Coronary artery (tissue), 2 donors: ENCODE data around the gene FEV.
A peak's percentile ranks its signal among the peaks of the same experiment; 100 is the strongest.

Experiments
- DNase-seq: peaks from one replicate; pipeline ENCODE4 v3.0.0-alpha.2; 2017; ENCODE audit warnings: low spot score
- H3K27ac ChIP-seq, 2 donors: fragments of 200-600 bp; sonication (generic); one replicate each; pipeline ENCODE4 v1.5.1; 2016 to 2019
- H3K4me3 ChIP-seq: fragments of 200-600 bp; sonication (generic); 2 replicates; pipeline ENCODE4 v1.5.1; 2016; ENCODE audit warnings: mild to moderate bottlenecking, moderate library complexity
- CTCF ChIP-seq: fragments of 200-600 bp; sonication (generic); IDR thresholded peaks from one replicate; pipeline ENCODE4 v1.5.1; 2019; ENCODE audit warnings: antibody characterized with exemption

Gene FEV

DNA sequence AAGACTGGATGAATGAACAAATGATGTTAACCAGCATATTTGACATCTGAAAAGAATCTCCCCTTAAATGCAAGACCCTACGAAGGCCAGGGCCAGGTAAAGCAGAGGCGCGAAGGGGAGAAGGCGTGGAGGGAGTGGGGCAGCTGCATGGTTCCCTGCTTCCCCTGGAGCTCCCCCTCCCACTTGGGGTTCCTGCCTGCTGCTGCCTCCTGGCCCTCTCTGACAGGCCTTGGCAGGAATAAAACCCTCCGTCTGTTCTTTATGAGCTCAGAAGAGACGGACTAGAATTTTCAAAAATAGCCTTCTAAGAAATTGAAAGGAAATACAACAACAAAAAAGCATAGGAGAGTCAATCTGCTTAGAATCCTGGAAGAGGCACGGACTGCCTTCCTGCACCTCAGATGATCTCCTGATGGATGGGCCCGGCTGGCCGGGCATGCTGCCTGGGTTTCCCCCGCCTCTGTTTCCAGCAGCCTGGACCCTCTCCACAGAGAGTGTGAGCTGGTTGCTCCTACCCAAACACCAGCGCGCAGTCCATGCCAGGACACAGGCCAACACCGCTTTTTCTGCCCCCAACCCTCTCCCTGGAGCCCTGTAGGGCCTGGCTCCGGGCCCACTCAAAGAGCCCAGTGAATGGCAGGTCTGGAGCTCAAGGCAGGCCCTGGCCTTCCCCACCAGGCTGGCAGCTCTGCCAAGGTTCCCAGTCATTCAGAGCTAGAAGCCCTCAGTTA is 32.4 kb upstream of the FEV start:
- TF ChIP-seq CTCF: no peak
- no peak overlapping the region for H3K27ac ChIP-seq
- no peak overlapping the region for H3K4me3 ChIP-seq
- DNase-seq: no peak

DNA sequence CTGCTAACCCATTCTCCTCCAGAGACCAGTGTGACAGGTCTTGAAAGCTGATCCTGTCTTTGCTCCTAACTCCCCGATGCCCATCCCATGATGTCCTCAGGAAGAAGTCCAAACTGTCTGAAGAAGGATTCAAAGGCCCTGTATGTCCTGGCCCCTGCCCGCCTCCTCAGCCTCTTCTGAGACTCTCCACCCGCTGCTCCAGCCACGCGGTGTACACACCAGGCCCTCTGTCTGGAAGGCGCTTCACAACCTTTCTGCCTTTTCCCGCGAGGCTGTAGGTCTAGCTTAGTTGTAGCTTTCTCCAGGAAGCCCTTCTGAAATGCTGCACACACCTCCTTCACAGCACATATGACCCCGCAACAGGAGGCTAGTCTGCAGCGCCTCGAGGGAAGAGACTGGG is 31.7 kb upstream of the FEV start:
- no peak for TF ChIP-seq CTCF
- no peak for DNase-seq
- H3K4me3 ChIP-seq: no peak overlapping the region
- no peak overlapping the region for H3K27ac ChIP-seq

DNA sequence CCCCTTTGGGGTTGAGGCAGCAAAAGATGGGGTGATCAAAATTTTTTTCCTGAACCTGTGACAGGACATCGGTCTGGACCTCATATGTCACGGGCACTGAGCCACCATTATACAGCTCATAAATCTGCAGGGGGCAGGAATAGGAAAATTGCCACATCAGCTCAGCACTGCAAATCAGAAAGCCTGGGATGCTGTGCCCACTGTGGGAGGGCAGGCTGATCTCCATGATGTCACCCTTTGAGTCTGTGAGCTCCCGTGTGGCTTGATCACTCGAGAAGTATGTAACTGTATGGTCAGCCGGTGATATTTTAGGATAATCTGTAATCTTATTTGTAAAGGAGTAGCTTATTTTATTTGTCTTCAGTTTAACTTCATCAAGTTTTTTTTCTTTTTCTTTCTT is 25.9 kb upstream of the FEV start:
- TF ChIP-seq CTCF: no peak
- no peak overlapping the region for H3K27ac ChIP-seq
- no peak for DNase-seq
- H3K4me3 ChIP-seq: no peak overlapping the region

- DNase-seq: no peak
- TF ChIP-seq CTCF: no peak
- Histone ChIP-seq H3K4me3 (no peak overlapping the region), H3K27ac (no peak overlapping the region)
These were observed 25.3 kb upstream of the FEV start for GRCh38 chr2:219010162-219010756.

- H3K4me3 ChIP-seq: no peak overlapping the region
- H3K27ac ChIP-seq: no peak overlapping the region
- no peak for DNase-seq
- TF ChIP-seq CTCF: no peak
These were observed 24.3 kb upstream of the FEV start for GRCh38 chr2:219009294-219009693.

GRCh38 chr2:219003979-219004378 is 19.0 kb upstream of the FEV start:
- no peak for TF ChIP-seq CTCF
- DNase-seq: no peak
- no peak overlapping the region for H3K4me3 ChIP-seq
- no peak overlapping the region for H3K27ac ChIP-seq

DNA sequence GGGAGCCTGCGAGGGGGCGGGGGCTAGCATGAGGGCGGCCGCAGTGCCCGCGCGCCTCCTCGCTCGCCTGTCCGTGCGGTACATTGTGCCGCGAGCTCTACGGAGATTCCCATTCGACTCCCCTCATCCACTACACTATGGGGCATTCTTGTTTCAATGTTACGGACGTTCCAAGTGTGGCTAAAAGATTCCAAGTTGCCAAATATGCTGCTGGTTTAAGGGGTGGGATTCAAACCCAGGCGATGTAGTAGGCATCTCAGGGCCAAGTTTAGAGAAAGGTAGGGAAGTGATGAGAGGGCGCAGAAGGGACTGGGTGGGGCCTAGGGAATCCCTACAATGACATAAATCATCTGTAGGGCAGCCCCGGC is 18.3 kb upstream of the FEV start:
- no peak for DNase-seq
- Histone ChIP-seq H3K4me3 (peak overlapping the region; percentile 57), H3K27ac (no peak overlapping the region)
- peak; percentile 12 for TF ChIP-seq CTCF
